ENCODE measurements around the gene SCYL3.

SCYL3 gene

DNA sequence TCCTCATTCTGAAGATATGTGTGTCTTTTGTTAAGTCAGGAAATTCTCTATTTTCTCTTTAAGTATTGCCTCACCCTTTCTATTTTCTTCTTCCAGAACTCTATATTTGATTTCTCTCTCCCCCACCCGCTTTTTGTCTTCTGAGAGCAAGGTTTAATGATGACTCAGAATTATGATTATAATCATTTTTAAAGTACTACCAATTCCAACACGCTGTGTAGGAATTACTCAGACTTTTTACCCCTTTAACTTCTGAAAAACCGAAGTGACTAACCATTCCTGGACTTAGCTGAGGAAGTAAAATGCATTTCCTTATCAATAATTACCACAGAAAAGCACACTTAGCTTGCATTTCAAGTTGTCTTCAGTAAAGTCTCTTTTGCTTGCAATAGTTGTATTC is 20.8 kb upstream of the SCYL3 start:
- no peak overlapping the region for H3K27ac ChIP-seq (ENCODE audit: insufficient read depth in 1 of 2, low read depth in 1 of 2, low read length in 2 of 2, poor library complexity in 1 of 2, severe bottlenecking in 2 of 2)
- H3K4me3 ChIP-seq (ENCODE audit: control insufficient read depth in 1 of 7, extremely low read depth in 1 of 7, insufficient read depth in 4 of 7, low read depth in 2 of 7, low read length in 6 of 7): no peak overlapping the region
- ChIA-PET POLR2A (no interaction called here), CTCF (no interaction called here)
- DNase-seq: no peak
- WGBS (ENCODE audit: insufficient coverage): 100% methylated on average over 1 of the region's 3 CpGs
- no peaks in the 10 kb centered on the region for H3K4me1 ChIP-seq (ENCODE audit: control extremely low read depth in 1 of 4, control insufficient read depth in 4 of 4, insufficient read depth in 4 of 4, low read length in 3 of 4)
- H3K27me3 ChIP-seq (replicated peaks in 2 of 5; ENCODE audit: control insufficient read depth in 4 of 5, insufficient read depth in 5 of 5, low read length in 4 of 5): no peaks in the 10 kb centered on the region
- H3K36me3 ChIP-seq (ENCODE audit: control insufficient read depth in 4 of 4, insufficient read depth in 4 of 4, low read length in 3 of 4): peaks cover 0 to 5% (median 0%) of the 10 kb centered on the region in 4 experiments
- H3K9me3 ChIP-seq (ENCODE audit: control extremely low read depth in 1 of 5, control insufficient read depth in 4 of 5, insufficient read depth in 2 of 5, low read depth in 1 of 5, low read length in 4 of 5): peaks cover 0 to 4% (median 0%) of the 10 kb centered on the region in 5 experiments

DNA sequence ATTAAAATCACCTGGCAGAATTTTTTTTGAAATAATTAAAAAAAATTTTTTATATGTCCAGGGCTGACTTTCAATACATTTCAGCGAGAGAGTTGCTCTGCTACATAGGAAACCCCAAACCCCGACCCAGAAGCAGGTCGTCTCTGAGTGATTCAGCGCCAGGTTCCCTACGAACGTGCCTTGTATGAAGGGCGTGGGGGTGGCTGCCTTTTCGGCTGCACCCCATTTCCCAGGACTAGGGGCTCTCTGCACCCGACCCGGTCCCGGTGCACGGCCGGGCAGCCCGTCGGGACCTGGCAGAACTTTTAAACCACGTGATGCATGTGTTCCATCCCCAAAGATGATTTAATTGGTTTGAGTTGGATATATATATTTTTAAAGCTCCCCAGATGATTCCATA is 15.8 kb upstream of the SCYL3 start:
- CTCF ChIA-PET: interaction anchor here (1.2 kb wide), 1 partner anchor 18 kb away, joined by 3 read pairs; no protein-coding TSS in a partner anchor
- no peak for DNase-seq
- H3K9me3 ChIP-seq (ENCODE audit: control extremely low read depth in 1 of 5, control insufficient read depth in 4 of 5, insufficient read depth in 2 of 5, low read depth in 1 of 5, low read length in 4 of 5): peaks cover 0 to 4% (median 0%) of the 10 kb centered on the region in 5 experiments
- H3K27me3 ChIP-seq (replicated peaks in 2 of 5; ENCODE audit: control insufficient read depth in 4 of 5, insufficient read depth in 5 of 5, low read length in 4 of 5): no peaks in the 10 kb centered on the region
- no peak overlapping the region for H3K4me3 ChIP-seq (ENCODE audit: control insufficient read depth in 1 of 7, extremely low read depth in 1 of 7, insufficient read depth in 4 of 7, low read depth in 2 of 7, low read length in 6 of 7)
- H3K36me3 ChIP-seq (ENCODE audit: control insufficient read depth in 4 of 4, insufficient read depth in 4 of 4, low read length in 3 of 4): no peaks in the 10 kb centered on the region
- WGBS (ENCODE audit: insufficient coverage): 91% methylated on average over 15 of the region's 16 CpGs
- POLR2A ChIA-PET: no interaction called here
- no peak overlapping the region for H3K27ac ChIP-seq (ENCODE audit: insufficient read depth in 1 of 2, low read depth in 1 of 2, low read length in 2 of 2, poor library complexity in 1 of 2, severe bottlenecking in 2 of 2)
- H3K4me1 ChIP-seq (ENCODE audit: control extremely low read depth in 1 of 4, control insufficient read depth in 4 of 4, insufficient read depth in 4 of 4, low read length in 3 of 4): peaks cover 0 to 4% (median 1%) of the 10 kb centered on the region in 4 experiments

DNA sequence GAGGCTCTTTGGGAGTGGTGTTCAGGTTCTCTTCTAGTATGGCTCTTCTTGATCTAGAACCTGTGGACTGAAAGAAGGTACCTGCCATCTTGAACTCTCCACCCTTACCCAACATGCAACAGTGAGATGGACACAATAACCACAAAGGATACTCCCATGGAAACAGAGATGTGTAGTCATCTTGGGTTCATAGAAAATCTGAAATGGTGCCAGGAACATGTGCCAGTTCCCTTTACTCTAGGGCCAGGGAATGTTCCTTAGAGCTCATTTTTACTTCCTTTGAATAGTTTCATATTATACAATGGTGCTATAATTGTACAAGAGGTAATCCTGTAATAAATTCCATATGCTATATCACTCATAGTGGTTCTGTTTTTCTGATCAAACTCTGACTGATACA is 13.2 kb upstream of the SCYL3 start:
- Histone ChIP-seq H3K4me1 (ENCODE audit: control extremely low read depth in 1 of 4, control insufficient read depth in 4 of 4, insufficient read depth in 4 of 4, low read length in 3 of 4) (peaks cover 10 to 18% (median 13%) of the 10 kb centered on the region in 4 experiments), H3K27me3 (replicated peaks in 2 of 5; ENCODE audit: control insufficient read depth in 4 of 5, insufficient read depth in 5 of 5, low read length in 4 of 5) (no peaks in the 10 kb centered on the region), H3K36me3 (ENCODE audit: control insufficient read depth in 4 of 4, insufficient read depth in 4 of 4, low read length in 3 of 4) (no peaks in the 10 kb centered on the region), H3K9me3 (ENCODE audit: control extremely low read depth in 1 of 5, control insufficient read depth in 4 of 5, insufficient read depth in 2 of 5, low read depth in 1 of 5, low read length in 4 of 5) (peaks cover 0 to 4% (median 0%) of the 10 kb centered on the region in 5 experiments), H3K27ac (ENCODE audit: insufficient read depth in 1 of 2, low read depth in 1 of 2, low read length in 2 of 2, poor library complexity in 1 of 2, severe bottlenecking in 2 of 2) (no peak overlapping the region), H3K4me3 (ENCODE audit: control insufficient read depth in 1 of 7, extremely low read depth in 1 of 7, insufficient read depth in 4 of 7, low read depth in 2 of 7, low read length in 6 of 7) (no peak overlapping the region)
- ChIA-PET CTCF (interaction anchor here (1.4 to 1.9 kb wide), 3 partner anchors 9 to 22 kb away, joined by 3 to 9 read pairs (median 4); no protein-coding TSS in a partner anchor), POLR2A (no interaction called here)
- no peak for DNase-seq

DNA sequence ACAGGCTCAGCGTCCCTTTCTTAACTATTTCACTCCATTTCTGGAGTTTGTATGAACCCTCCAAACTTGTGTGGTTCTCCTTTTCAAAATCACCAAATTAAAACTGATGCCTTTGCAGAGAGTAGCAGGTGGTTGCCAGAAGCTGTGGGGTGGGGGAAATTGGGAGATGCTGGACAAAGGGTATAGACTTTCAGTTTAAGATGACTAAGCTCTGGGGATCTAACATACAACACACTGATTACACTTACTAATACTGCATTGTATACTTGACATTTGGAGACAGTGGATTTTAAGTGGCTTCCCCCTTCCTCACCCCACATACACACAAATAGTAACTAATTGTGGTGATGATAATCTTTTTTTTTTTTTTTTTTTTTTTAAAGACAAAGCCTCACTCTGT is 11.1 kb upstream of the SCYL3 start:
- ChIA-PET CTCF (no interaction called here), POLR2A (no interaction called here)
- no CpG with 5 or more reads among the region's 1 CpG for WGBS (ENCODE audit: insufficient coverage)
- no peak for DNase-seq
- Histone ChIP-seq H3K36me3 (ENCODE audit: control insufficient read depth in 4 of 4, insufficient read depth in 4 of 4, low read length in 3 of 4) (no peaks in the 10 kb centered on the region), H3K27ac (ENCODE audit: insufficient read depth in 1 of 2, low read depth in 1 of 2, low read length in 2 of 2, poor library complexity in 1 of 2, severe bottlenecking in 2 of 2) (no peak overlapping the region), H3K4me1 (ENCODE audit: control extremely low read depth in 1 of 4, control insufficient read depth in 4 of 4, insufficient read depth in 4 of 4, low read length in 3 of 4) (peaks cover 10 to 20% (median 14%) of the 10 kb centered on the region in 4 experiments), H3K9me3 (ENCODE audit: control extremely low read depth in 1 of 5, control insufficient read depth in 4 of 5, insufficient read depth in 2 of 5, low read depth in 1 of 5, low read length in 4 of 5) (no peaks in the 10 kb centered on the region), H3K4me3 (ENCODE audit: control insufficient read depth in 1 of 7, extremely low read depth in 1 of 7, insufficient read depth in 4 of 7, low read depth in 2 of 7, low read length in 6 of 7) (no peak overlapping the region), H3K27me3 (replicated peaks in 2 of 5; ENCODE audit: control insufficient read depth in 4 of 5, insufficient read depth in 5 of 5, low read length in 4 of 5) (no peaks in the 10 kb centered on the region)

DNA sequence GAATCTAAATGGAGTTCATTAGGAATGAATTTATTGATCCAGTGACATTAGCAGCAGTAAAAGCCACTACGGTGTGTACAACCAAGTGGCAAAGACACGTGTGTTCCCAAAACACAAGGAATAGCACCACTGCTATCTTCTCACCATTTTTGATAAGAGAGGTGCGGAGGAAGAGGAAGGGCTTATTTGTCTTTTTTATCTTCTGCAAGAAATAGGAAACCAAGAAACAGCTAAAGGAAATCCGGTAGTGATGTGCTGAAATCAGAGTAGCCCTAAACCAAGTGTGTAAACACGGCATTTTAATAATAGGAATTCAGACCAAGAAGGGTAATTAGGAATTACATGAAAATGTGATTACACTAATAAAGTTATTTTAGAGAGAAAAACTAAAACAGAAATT is 9.1 kb upstream of the SCYL3 start:
- Histone ChIP-seq H3K27ac (ENCODE audit: insufficient read depth in 1 of 2, low read depth in 1 of 2, low read length in 2 of 2, poor library complexity in 1 of 2, severe bottlenecking in 2 of 2) (no peak overlapping the region), H3K4me3 (ENCODE audit: control insufficient read depth in 1 of 7, extremely low read depth in 1 of 7, insufficient read depth in 4 of 7, low read depth in 2 of 7, low read length in 6 of 7) (no peak overlapping the region), H3K36me3 (ENCODE audit: control insufficient read depth in 4 of 4, insufficient read depth in 4 of 4, low read length in 3 of 4) (no peaks in the 10 kb centered on the region), H3K9me3 (ENCODE audit: control extremely low read depth in 1 of 5, control insufficient read depth in 4 of 5, insufficient read depth in 2 of 5, low read depth in 1 of 5, low read length in 4 of 5) (no peaks in the 10 kb centered on the region), H3K4me1 (ENCODE audit: control extremely low read depth in 1 of 4, control insufficient read depth in 4 of 4, insufficient read depth in 4 of 4, low read length in 3 of 4) (peaks cover 10 to 17% (median 12%) of the 10 kb centered on the region in 4 experiments), H3K27me3 (replicated peaks in 2 of 5; ENCODE audit: control insufficient read depth in 4 of 5, insufficient read depth in 5 of 5, low read length in 4 of 5) (no peaks in the 10 kb centered on the region)
- CTCF ChIA-PET: interaction anchor here (0.8 to 1.4 kb wide), 3 partner anchors 10 to 17 kb away, joined by 3 read pairs; no protein-coding TSS in a partner anchor
- WGBS (ENCODE audit: insufficient coverage): 0% methylated on average over 1 of the region's 5 CpGs
- POLR2A ChIA-PET: interaction anchor here (1.0 kb wide), 1 partner anchor 9 kb away, joined by 4 read pairs; the partner anchor contains the start of gene SCYL3
- no peak for DNase-seq

DNA sequence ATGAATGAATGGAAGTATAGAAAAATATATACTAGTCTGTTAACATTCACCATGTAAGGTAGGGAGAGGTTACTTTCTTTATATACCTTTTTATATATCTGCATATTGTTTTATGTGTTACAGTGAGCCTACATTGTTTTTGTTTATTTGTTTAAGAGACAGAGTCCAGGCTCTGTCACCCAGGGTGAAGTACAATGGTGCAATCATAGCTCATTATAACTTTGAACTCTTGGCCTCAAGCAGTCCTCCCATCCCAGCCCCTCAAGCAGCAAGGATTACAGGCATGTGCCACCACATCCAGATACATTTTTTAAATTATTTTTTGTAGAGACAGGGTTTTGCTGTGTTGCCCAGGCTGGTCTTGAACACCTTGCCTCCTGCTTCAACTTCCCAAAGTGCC is 7.4 kb upstream of the SCYL3 start:
- Histone ChIP-seq H3K4me1 (ENCODE audit: control extremely low read depth in 1 of 4, control insufficient read depth in 4 of 4, insufficient read depth in 4 of 4, low read length in 3 of 4) (peaks cover 10 to 17% (median 12%) of the 10 kb centered on the region in 4 experiments), H3K36me3 (ENCODE audit: control insufficient read depth in 4 of 4, insufficient read depth in 4 of 4, low read length in 3 of 4) (no peaks in the 10 kb centered on the region), H3K4me3 (ENCODE audit: control insufficient read depth in 1 of 7, extremely low read depth in 1 of 7, insufficient read depth in 4 of 7, low read depth in 2 of 7, low read length in 6 of 7) (no peak overlapping the region), H3K9me3 (ENCODE audit: control extremely low read depth in 1 of 5, control insufficient read depth in 4 of 5, insufficient read depth in 2 of 5, low read depth in 1 of 5, low read length in 4 of 5) (no peaks in the 10 kb centered on the region), H3K27me3 (replicated peaks in 2 of 5; ENCODE audit: control insufficient read depth in 4 of 5, insufficient read depth in 5 of 5, low read length in 4 of 5) (no peaks in the 10 kb centered on the region), H3K27ac (ENCODE audit: insufficient read depth in 1 of 2, low read depth in 1 of 2, low read length in 2 of 2, poor library complexity in 1 of 2, severe bottlenecking in 2 of 2) (no peak overlapping the region)
- POLR2A ChIA-PET: no interaction called here
- DNase-seq: no peak
- CTCF ChIA-PET: interaction anchor here (1.4 kb wide), 1 partner anchor 10 kb away, joined by 3 read pairs; no protein-coding TSS in a partner anchor

DNA sequence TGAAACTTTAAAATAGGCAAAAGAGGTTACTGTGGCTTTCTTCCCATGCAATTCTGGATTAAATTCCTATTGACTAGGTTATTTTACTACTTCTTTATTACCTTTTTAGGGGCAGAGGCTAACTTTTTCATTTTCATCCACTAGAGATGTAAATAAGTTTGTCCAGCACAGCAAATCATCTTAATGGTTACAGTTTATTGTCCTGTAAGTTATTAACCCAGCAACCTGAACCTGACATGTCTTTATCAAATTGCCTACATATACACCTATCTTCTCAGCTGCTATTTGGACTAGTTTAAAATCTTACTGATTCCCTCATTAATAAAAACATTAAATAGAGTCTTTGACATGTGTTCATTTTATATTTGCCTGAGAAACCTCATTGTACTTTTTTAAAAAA is 6.9 kb upstream of the SCYL3 start:
- no peak for DNase-seq
- Histone ChIP-seq H3K27me3 (replicated peaks in 2 of 5; ENCODE audit: control insufficient read depth in 4 of 5, insufficient read depth in 5 of 5, low read length in 4 of 5) (no peaks in the 10 kb centered on the region), H3K4me1 (ENCODE audit: control extremely low read depth in 1 of 4, control insufficient read depth in 4 of 4, insufficient read depth in 4 of 4, low read length in 3 of 4) (peaks cover 10 to 17% (median 14%) of the 10 kb centered on the region in 4 experiments), H3K36me3 (ENCODE audit: control insufficient read depth in 4 of 4, insufficient read depth in 4 of 4, low read length in 3 of 4) (no peaks in the 10 kb centered on the region), H3K27ac (ENCODE audit: insufficient read depth in 1 of 2, low read depth in 1 of 2, low read length in 2 of 2, poor library complexity in 1 of 2, severe bottlenecking in 2 of 2) (no peak overlapping the region), H3K9me3 (ENCODE audit: control extremely low read depth in 1 of 5, control insufficient read depth in 4 of 5, insufficient read depth in 2 of 5, low read depth in 1 of 5, low read length in 4 of 5) (no peaks in the 10 kb centered on the region), H3K4me3 (ENCODE audit: control insufficient read depth in 1 of 7, extremely low read depth in 1 of 7, insufficient read depth in 4 of 7, low read depth in 2 of 7, low read length in 6 of 7) (no peak overlapping the region)
- CTCF ChIA-PET: no interaction called here
- POLR2A ChIA-PET: no interaction called here

Measured in common myeloid progenitor, CD34-positive (primary cell).